HepG2 (cell line): ENCODE measurements around the gene AADACL4. TPM values are rescaled to one million over a fixed set of nuclear protein-coding genes. Genes with fewer than 3 reads are reported as not detected.
A peak's percentile ranks its signal among the peaks of the same experiment; 100 is the strongest.

ENCODE experiments used
- FOSL2 ChIP-seq: sonication (generic); formaldehyde crosslinking; IDR thresholded peaks from 2 replicates; pipeline ENCODE4 v1.4.0; 2020; ENCODE audit warnings: missing genetic modification reagents
- FOXC1 ChIP-seq: sonication (generic); formaldehyde crosslinking; IDR thresholded peaks from 2 replicates; pipeline ENCODE4 v1.8.0; 2022; ENCODE audit warnings: mild to moderate bottlenecking, missing genetic modification reagents, borderline replicate concordance
- KLF6 ChIP-seq: IDR thresholded peaks from 2 replicates; pipeline ENCODE4 v1.8.0; 2016; ENCODE audit warnings: missing biosample characterization, missing genetic modification reagents
- POGZ ChIP-seq: sonication (generic); formaldehyde crosslinking; IDR thresholded peaks from 2 replicates; pipeline ENCODE4 v1.4.0; 2020; ENCODE audit warnings: mild to moderate bottlenecking, missing genetic modification reagents
- SPEN ChIP-seq: sonication (generic); formaldehyde crosslinking; IDR thresholded peaks from 2 replicates; pipeline ENCODE4 v1.5.1; 2020; ENCODE audit warnings: low read depth, mild to moderate bottlenecking, missing genetic modification reagents
- ZMYM2 ChIP-seq: sonication (generic); formaldehyde crosslinking; IDR thresholded peaks from 2 replicates; pipeline ENCODE4 v1.8.0; 2022; ENCODE audit warnings: mild to moderate bottlenecking, missing genetic modification reagents
- ZNF136 ChIP-seq: sonication (generic); formaldehyde crosslinking; IDR thresholded peaks from 2 replicates; pipeline ENCODE4 v1.8.1; 2022; ENCODE audit warnings: low read depth, mild to moderate bottlenecking, moderate library complexity, missing genetic modification reagents
- ZNF749 ChIP-seq: sonication (generic); formaldehyde crosslinking; IDR thresholded peaks from 2 replicates; pipeline ENCODE4 v1.8.0; 2022; ENCODE audit warnings: mild to moderate bottlenecking, missing genetic modification reagents, moderate library complexity, borderline replicate concordance
- ZNF772 ChIP-seq: sonication (generic); formaldehyde crosslinking; IDR thresholded peaks from 2 replicates; pipeline ENCODE4 v1.5.0; 2020; ENCODE audit warnings: mild to moderate bottlenecking, missing genetic modification reagents
- polyA plus RNA-seq, 8 experiments: library from polyadenylated mRNA; depleted of rRNA in 3 of 8; stranded (reverse) in 7 of 8; unstranded in 1 of 8; fragments of >200 nt; fragmentation: Illumina TruSeq in 4 of 8; extraction: Trizol in 4 of 8; gene quantifications; 2 replicates each; pipeline versions ENCODE4 v1.2.1 to v1.2.3, GENCODE V29; 2011 to 2016; ENCODE audit warnings: low read depth in 4 of 8, missing spikeins in 1 of 8, mixed read lengths in 1 of 8; ENCODE audit not compliant: insufficient read depth in 1 of 8
- total RNA-seq, 5 experiments: library from RNA; depleted of rRNA; stranded (reverse); fragments of >200 nt; fragmentation: Illumina TruSeq; extraction: Trizol; gene quantifications; 2 replicates each; pipeline ENCODE4 v1.2.3, GENCODE V29; 2016; ENCODE audit warnings: low read depth in 1 of 5
- TF ChIP-seq, protein P1 (sequence below): sonication (generic); formaldehyde crosslinking; IDR thresholded peaks from 2 replicates; pipeline ENCODE4 v1.5.0; 2020; ENCODE audit warnings: missing genetic modification reagents
- TF ChIP-seq, protein P2 (sequence below): sonication (generic); formaldehyde crosslinking; IDR thresholded peaks from 2 replicates; pipeline ENCODE4 v1.4.0; 2020; ENCODE audit warnings: low read depth, missing genetic modification reagents
- TF ChIP-seq, protein P3 (sequence below): sonication (generic); formaldehyde crosslinking; IDR thresholded peaks from 2 replicates; pipeline ENCODE4 v1.5.1; 2020; ENCODE audit warnings: missing genetic modification reagents, mild to moderate bottlenecking, borderline replicate concordance
- TF ChIP-seq, protein P4 (sequence below): sonication (generic); formaldehyde crosslinking; IDR thresholded peaks from 2 replicates; pipeline ENCODE4 v1.8.1; 2023; ENCODE audit warnings: mild to moderate bottlenecking, inconsistent platforms, moderate library complexity, missing genetic modification reagents, borderline replicate concordance
- TF ChIP-seq, protein P5 (sequence below): sonication (generic); formaldehyde crosslinking; IDR thresholded peaks from 2 replicates; pipeline ENCODE4 v1.5.0; 2020; ENCODE audit warnings: missing genetic modification reagents
- TF ChIP-seq, protein P6 (sequence below): IDR thresholded peaks from 2 replicates; pipeline ENCODE4 v1.6.1; 2016; ENCODE audit warnings: missing compliant biosample characterization, missing genetic modification reagents, borderline replicate concordance

Gene AADACL4
- total and polyA plus RNA-seq, 2 of the 13 experiments (the other 11 are each of a cell fraction or from before 2014, with no cell fraction given) = not detected

DNA sequence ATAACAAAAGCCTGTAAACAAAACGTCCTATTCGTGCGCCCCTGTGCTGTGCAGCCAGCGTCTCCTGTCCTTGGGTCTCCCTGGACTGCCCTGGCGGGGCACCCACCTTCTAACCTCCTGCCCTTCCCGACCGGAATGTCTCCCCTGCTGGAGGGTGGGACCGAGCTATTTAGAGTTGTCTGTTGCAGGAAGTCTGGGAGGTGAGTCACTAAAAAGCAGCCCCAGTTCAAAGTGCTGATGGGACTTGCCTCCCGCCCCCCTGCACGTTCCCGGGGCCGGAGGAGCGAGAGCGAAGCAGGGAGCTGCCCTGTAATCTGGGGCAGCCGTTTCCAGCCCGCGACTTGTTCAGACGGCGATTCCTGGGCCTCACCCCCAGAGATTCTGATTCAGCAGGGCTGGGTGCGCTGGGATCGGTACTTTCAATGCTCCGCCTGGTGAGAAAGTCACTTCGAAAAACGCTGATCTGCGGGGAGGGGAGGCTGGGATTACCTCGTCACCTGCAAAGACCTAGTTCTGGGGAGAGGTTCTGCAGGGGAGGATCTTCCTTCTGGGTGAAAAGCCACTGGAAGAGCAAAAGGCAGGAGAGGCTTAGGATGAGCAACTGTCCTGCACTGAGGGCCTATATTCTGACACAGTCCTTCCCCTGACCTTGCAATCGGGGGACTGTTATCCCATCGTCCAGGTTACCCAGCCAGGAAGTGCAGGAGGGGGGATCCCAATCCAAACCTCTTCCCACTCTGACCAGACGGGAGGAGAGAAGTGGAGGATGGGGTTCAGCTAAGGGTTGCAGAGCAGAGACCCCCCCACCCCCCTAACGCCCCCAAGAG is 24.7 kb upstream of the AADACL4 start (continued):
- TF ChIP-seq, protein P1, sequence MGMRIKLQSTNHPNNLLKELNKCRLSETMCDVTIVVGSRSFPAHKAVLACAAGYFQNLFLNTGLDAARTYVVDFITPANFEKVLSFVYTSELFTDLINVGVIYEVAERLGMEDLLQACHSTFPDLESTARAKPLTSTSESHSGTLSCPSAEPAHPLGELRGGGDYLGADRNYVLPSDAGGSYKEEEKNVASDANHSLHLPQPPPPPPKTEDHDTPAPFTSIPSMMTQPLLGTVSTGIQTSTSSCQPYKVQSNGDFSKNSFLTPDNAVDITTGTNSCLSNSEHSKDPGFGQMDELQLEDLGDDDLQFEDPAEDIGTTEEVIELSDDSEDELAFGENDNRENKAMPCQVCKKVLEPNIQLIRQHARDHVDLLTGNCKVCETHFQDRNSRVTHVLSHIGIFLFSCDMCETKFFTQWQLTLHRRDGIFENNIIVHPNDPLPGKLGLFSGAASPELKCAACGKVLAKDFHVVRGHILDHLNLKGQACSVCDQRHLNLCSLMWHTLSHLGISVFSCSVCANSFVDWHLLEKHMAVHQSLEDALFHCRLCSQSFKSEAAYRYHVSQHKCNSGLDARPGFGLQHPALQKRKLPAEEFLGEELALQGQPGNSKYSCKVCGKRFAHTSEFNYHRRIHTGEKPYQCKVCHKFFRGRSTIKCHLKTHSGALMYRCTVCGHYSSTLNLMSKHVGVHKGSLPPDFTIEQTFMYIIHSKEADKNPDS (CRISPR knock-in tag) = no peak; the same call in 1 of the 2 replicates
- TF ChIP-seq KLF6 (CRISPR knock-in tag) (peak; percentile 86), ZMYM2 (CRISPR knock-in tag) (0 out of 2 replicates have a peak, but pooled peaks have one; percentile 52), ZNF136 (no peak), SPEN (peak; percentile 79; the same call in 1 of the 2 replicates), FOXC1 (peak; percentile 76; the same call in 1 of the 2 replicates), FOSL2 (peak; percentile 99), POGZ (CRISPR knock-in tag) (peak; percentile 11), ZNF749 (CRISPR knock-in tag) (no peak), ZNF772 (CRISPR knock-in tag) (peak; percentile 88)
- TF ChIP-seq, protein P2, sequence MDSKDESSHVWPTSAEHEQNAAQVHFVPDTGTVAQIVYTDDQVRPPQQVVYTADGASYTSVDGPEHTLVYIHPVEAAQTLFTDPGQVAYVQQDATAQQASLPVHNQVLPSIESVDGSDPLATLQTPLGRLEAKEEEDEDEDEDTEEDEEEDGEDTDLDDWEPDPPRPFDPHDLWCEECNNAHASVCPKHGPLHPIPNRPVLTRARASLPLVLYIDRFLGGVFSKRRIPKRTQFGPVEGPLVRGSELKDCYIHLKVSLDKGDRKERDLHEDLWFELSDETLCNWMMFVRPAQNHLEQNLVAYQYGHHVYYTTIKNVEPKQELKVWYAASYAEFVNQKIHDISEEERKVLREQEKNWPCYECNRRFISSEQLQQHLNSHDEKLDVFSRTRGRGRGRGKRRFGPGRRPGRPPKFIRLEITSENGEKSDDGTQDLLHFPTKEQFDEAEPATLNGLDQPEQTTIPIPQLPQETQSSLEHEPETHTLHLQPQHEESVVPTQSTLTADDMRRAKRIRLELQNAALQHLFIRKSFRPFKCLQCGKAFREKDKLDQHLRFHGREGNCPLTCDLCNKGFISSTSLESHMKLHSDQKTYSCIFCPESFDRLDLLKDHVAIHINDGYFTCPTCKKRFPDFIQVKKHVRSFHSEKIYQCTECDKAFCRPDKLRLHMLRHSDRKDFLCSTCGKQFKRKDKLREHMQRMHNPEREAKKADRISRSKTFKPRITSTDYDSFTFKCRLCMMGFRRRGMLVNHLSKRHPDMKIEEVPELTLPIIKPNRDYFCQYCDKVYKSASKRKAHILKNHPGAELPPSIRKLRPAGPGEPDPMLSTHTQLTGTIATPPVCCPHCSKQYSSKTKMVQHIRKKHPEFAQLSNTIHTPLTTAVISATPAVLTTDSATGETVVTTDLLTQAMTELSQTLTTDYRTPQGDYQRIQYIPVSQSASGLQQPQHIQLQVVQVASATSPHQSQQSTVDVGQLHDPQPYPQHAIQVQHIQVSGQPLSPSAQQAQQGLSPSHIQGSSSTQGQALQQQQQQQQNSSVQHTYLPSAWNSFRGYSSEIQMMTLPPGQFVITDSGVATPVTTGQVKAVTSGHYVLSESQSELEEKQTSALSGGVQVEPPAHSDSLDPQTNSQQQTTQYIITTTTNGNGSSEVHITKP = peak; percentile 93
- TF ChIP-seq, protein P3, sequence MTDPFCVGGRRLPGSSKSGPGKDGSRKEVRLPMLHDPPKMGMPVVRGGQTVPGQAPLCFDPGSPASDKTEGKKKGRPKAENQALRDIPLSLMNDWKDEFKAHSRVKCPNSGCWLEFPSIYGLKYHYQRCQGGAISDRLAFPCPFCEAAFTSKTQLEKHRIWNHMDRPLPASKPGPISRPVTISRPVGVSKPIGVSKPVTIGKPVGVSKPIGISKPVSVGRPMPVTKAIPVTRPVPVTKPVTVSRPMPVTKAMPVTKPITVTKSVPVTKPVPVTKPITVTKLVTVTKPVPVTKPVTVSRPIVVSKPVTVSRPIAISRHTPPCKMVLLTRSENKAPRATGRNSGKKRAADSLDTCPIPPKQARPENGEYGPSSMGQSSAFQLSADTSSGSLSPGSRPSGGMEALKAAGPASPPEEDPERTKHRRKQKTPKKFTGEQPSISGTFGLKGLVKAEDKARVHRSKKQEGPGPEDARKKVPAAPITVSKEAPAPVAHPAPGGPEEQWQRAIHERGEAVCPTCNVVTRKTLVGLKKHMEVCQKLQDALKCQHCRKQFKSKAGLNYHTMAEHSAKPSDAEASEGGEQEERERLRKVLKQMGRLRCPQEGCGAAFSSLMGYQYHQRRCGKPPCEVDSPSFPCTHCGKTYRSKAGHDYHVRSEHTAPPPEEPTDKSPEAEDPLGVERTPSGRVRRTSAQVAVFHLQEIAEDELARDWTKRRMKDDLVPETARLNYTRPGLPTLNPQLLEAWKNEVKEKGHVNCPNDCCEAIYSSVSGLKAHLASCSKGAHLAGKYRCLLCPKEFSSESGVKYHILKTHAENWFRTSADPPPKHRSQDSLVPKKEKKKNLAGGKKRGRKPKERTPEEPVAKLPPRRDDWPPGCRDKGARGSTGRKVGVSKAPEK = peak; percentile 56; the same call in 1 of the 2 replicates
- TF ChIP-seq, protein P4, sequence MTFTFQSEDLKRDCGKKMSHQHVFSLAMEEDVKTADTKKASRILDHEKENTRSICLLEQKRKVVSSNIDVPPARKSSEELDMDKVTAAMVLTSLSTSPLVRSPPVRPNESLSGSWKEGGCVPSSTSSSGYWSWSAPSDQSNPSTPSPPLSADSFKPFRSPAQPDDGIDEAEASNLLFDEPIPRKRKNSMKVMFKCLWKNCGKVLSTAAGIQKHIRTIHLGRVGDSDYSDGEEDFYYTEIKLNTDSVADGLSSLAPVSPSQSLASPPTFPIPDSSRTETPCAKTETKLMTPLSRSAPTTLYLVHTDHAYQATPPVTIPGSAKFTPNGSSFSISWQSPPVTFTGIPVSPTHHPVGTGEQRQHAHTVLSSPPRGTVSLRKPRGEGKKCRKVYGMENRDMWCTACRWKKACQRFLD (CRISPR knock-in tag) = no peak
- TF ChIP-seq, protein P5, sequence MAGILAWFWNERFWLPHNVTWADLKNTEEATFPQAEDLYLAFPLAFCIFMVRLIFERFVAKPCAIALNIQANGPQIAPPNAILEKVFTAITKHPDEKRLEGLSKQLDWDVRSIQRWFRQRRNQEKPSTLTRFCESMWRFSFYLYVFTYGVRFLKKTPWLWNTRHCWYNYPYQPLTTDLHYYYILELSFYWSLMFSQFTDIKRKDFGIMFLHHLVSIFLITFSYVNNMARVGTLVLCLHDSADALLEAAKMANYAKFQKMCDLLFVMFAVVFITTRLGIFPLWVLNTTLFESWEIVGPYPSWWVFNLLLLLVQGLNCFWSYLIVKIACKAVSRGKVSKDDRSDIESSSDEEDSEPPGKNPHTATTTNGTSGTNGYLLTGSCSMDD (CRISPR knock-in tag) = no peak
- TF ChIP-seq, protein P6, sequence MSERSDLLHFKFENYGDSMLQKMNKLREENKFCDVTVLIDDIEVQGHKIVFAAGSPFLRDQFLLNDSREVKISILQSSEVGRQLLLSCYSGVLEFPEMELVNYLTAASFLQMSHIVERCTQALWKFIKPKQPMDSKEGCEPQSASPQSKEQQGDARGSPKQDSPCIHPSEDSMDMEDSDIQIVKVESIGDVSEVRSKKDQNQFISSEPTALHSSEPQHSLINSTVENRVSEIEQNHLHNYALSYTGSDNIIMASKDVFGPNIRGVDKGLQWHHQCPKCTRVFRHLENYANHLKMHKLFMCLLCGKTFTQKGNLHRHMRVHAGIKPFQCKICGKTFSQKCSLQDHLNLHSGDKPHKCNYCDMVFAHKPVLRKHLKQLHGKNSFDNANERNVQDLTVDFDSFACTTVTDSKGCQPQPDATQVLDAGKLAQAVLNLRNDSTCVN (CRISPR knock-in tag) = no peak
